HG02623 (cell line): Measurements from ENCODE around the gene OBI1.
"Not testable (repeated sequence)": the region's sequence is repeated elsewhere in the genome, so short reads cannot be mapped to it uniquely, and the experiment has no call there.

Experiments
- ATAC-seq: cut with Tn5 transposase; IDR thresholded peaks from one replicate; pipeline ENCODE4 v1.9.1; 2021; ENCODE audit warnings: moderate library complexity; ENCODE audit not compliant: unreplicated experiment

Gene OBI1

DNA sequence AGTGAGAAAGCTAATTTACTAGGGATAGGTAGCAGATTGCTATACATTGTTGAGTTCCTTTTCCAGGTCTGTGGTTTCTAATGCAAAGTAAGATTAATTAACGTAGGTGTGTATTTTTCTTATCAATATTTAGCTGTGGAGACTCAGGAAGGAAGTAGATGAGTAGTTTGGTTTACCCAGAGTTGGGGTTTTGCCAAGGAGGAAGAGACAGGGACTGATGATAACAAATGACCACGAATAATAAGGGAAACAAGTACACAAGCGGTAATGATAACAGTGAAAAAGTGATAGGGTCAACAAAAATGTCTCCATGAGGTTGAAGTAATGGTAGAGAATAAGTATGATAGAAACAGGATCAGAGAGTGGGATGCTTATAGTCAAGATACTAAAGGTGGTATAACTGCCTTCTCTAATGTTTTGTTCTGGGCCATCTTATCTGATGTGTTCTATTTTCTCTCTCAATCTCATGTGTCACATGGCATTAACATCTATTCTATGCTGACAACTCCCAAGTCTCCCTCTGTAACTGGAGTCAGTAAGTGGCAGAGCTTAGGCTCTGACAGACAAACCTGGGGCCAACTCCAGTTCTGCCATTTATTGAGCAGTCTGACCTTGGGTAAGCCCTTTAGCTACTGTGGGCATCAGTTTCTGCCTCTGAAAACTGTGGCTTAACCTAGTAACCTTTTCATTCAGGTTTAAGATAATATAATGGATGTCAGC, 8.8 kb downstream of the OBI1 start:
- no peak for ATAC-seq

DNA sequence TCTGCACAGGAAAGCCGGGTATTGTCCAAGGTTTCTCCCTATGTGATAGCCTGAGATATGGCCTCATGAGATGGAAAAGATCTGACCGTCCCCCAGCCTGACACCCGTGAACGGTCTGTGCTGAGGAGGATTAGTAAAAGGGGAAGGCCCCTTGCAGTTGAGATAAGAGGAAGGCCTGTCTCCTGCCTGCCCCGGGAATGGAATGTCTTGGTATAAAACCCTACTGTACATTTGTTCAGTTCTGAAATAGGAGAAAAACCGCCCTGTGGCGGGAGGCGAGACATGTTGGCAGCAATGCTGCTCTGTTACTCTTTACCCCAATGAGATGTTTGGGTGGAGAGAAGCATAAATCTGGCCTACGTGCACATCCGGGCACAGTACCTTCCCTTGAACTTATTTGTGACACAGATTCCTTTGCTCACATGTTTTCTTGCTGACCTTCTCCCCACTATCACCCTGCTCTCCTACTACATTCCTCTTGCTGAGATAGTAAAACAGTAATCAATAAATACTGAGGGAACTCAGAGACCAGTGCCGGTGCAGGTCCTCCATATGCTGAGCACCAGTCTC, 11.8 kb downstream of the OBI1 start:
- ATAC-seq, result not testable (repeated sequence)

DNA sequence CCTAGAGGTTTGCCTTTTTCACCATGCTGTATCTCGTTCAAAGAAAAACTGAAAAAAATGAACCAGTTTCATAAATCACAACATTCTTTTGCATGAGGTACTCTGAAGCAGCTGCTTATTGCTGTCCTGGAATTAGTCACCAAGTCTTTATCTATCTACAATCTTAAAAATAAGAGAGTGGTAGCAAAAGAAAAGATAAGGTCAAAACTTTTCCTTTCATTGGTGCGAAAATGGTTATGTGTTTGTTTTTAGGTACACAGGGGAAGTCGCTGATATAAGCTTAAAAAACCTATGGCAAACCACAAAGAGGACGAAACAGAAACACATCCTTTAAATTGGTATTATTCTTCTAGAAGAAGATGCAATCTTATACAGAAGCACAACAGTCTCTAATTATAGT, 20.7 kb downstream of the OBI1 start:
- peak; percentile 56 for ATAC-seq

DNA sequence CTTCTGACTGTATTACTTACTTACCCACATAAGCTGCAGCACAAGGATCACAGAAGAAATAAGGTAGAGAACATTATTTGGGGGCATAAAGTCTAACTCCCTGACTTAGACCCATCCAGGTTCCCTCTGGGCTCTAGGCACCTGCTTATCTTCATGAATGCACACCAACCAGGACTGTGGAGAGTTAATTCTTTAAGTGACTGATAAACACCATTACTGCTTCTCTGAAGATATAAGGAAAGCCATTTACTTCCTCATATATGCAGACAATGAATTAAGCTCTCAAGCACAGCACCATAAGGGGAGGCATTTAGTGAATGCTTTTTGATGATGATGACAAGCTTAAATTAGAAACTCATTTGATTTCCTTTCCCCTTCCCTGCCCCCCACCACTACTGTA, 22.5 kb downstream of the OBI1 start:
- ATAC-seq, result no peak

DNA sequence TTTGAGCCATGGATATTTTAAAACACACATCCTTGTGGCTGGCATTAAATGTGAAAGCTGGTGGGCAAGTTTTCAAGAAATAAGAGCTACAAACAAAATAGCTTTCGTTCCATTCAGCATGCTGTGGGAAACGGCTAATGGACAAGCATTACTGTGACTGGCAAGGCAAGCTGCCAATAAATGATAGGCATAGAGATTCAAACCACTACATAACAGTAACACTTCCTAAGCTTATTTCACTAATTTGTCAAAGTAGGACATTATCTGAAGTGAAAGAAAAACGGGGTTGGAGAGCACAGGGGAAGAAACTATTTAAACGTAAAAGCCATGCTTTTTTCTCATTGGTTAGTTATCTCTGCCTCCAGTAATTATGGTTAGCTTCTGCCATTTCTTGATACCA, 26.0 kb downstream of the OBI1 start:
- ATAC-seq, result no peak

DNA sequence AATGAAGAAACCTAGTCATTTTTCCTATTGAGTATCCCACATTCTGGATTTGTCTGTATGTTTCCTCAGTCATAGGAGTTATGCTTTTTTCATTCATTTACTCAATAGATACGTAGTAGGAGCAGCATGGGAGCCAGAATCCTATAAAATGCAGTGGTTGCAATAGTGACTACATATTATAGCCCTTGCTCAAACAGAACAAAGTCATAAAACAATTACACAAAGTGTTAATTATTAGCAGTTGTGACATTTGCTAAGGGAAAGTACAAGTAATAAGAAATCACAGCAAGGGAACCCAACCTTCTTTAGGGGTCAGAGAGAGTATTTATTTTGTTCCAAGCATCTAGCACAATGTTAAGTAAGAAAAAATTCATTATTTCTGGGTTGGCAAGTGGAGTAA, 27.9 kb downstream of the OBI1 start:
- no peak for ATAC-seq

DNA sequence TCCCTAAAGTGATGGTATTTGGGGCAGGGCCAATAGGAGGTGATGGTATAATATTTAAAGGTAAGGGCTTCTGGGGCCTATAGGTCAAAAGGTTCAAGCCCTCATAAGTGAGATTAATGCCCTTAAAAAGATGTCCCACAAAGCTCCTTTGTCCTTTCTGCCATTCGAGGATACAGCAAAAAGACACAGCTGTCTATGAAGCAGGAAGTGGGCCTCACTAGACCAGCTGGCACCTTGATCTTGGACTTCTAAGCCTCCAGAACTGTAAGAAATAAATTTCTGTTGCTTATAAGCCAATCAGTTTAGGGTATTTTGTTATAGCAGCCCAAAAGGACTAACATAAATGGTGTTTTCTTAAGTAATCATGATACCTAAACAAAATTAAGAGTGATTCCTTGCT, 28.4 kb downstream of the OBI1 start:
- ATAC-seq, result no peak

DNA sequence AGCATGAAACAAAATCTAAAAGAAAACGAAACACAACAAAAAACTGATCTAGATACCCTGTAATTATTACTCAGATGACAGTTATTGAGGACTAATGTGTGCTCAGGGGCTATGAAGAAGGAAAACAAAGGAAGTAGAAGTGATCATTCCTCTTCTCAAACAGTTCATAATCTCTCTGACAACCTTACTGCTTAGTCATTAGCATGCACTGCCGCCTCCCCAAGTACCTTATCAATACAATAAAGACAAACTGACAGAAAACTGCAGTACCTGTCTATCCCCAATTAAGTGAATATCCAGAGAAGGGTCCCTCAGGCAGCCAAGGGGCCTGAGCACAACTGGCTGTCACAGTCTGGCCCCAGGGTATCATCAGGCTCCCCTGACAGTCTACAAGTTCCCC, 33.6 kb downstream of the OBI1 start:
- no peak for ATAC-seq

DNA sequence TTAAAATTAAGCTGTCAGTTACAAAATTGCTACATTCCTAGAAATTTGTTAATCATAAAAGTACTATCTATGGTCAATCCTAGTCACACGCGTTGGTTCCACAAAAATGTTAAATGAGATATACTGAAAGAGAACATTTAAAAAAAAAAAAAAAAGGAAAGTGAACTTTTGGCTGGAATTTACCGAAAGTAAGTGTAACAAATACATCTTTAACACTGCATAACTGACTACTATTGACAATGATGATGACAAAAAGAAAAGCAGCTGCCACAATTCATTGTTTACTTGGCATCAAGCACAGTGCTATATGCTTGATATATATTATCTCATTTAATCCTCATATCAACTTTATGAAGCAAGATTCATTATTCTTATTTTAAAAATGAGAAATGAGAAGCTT, 35.8 kb downstream of the OBI1 start:
- no peak for ATAC-seq

DNA sequence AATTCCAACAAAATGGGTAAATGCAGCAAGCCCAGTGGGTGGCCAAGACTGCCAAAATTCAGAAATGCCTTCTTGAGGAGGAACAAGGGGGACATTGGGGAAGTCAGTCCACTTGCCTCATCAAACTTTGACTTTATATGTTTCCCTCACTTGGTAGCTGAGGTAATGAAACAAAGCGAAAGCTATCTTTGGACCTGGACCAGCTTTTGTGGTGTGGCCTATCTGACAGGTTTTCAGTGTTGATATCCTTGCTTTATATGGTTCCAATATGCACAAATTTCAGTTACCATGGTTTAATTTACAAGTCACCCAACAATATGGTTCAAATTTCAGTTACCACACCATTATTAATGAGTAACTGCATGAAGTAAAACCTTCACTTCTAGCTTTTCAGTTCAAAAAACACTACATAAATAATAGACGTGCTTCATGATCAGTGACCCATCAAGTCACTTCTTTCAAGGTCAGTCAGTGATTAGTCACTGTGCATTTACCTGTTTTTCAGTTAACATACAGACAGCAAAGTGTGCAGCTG, 38.0 kb downstream of the OBI1 start:
- ATAC-seq, result no peak

DNA sequence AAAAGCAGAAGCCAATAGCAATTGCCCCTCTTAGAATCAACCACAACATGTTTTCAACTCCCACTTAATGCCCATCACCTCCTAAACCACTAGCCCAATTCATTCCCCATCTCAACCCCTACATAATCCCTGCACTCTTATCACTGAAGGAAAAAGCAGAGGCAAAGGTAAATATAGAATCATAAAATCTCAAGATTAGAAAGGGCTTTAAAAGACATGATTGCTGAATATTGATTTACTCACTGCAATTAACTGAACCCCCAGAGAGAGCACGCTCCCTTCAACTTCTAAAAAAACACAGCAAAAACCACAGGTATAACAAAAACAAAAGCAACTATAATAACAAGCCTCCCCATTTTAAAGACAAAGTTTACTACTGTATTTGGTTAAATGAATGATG, 40.5 kb downstream of the OBI1 start:
- ATAC-seq, result no peak

DNA sequence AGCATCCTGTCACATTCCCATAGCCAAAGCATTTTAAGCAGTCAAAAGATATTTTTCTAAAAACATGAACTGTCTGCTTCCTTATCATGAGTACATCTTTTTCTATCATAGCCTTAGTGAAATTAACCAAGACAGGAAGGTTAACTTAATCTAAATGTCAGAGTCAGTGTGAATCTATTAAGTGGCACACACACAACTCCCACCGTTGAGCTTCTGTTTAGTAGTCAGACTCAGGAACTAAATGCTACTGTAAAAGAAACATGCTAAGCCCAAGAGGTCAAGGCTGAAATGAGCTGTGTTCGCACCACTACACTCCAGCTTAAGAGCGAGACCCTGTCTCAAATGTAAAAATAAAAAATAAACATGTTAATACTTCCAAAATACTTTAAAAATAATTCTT, 47.9 kb downstream of the OBI1 start:
- no peak for ATAC-seq

DNA sequence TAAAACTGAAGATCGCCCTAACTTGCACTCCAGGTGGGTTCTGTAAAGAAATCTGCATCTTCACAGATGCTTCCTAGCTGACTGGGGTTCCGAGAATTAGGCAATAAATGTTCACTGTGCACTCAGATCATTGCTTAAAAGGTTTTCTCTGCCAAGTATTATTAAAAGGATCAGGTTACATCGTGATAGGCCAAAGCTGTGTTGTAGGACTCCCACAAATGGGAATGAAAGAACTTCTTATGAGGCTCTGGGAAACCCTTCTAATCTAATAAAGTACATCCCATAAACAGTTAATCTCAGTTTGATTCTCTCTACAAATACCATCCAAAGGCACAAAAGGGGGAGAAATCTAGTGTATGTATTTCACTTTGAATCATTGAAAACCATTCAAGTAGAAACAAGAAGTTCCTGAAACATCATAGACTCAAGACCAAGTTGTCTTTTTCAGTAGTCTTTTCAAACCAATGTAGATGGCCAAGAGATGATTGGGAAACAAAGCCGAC, 48.5 kb downstream of the OBI1 start:
- no peak for ATAC-seq

DNA sequence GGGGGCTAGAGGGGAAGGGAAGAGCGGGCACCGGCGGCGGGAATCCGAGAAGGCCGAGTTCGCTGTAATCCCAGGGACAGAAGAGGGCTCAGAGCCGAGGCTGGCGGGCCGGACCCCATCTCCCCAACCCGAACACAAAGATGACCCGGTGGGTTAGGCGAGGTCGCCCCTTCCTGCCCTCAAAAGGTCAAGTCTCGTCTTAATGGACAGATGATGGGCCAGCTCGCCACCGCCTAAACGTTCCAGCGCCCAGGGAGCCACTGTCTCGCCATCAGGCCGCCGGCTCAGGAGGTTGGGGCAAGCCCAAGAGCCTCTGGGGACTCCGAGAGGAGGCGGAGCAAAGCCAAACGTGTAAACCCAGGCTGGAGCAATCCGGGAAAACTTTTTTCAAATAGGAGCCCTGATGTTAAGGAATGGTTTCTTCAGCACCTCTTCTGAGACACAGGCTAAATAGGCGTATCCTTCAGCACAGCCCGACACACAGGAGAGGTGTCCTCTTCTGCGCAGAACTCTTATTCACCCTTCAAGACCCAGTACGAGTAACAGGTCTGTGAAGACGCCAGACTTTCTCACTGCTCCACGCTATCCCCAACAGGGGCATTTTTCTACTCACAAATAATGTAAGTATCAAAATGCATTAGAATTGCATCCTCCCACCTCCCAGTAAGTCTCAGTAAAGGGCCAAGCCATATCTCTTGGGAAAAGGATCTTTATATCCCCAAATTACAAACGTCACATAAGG, 49.3 kb downstream of the OBI1 start:
- ATAC-seq, result no peak

DNA sequence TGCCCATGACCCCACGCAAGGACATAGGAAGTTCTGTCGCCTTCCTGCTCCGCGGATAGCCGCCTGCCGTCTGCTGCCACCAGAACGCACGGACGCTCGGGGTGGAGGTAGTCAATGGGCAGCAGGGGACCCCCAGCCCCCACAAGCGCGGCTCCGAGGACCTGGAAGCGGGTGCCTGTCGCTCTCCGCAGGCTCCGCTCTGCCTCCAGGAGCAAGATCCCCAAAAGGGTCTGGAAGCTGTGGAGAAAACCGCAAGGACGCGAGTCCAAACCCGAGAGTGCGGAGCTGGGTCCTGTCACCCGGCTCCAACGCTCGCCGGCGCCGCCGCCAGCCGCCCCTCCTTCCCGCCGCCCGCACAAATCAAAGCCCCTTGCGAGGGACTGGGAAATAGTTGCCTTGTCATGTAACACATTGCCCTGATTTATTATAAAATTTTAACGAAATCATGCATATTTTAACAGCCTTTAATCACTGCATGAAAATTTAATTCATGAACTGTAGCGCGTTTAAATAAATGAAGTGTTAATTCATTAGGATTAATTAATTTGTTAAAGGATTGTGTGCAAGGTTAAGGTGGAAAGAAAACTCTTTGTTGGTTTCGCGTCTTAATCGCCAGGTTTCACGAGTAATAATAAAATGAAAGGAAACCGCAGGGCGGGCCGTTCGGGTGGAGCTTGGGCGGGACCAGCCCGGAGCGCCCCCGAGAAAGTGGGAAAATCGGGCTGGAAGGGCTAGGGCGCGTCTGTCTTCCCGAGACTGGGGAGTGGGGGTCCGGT, 50.1 kb downstream of the OBI1 start:
- ATAC-seq, result no peak

DNA sequence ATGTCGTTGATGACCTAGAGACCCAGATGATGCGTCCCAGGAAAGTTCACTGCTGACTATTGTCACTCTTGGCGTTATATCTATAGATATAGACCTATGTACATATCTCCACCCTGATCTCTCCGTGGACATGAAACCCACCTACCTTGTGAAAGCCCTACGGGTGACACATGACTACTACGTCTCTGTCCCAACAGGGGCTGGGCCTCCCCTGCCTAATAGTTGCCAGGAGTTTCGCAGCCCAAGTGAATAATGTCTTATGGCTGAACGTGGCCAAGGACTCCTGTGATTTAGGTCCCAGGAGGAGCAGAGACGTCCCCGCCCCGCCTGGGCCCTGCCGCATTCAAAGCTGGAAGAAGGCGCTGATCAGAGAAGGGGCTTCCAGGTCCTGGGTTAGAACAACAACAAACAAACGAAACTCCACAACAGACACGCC, 50.7 kb downstream of the OBI1 start:
- ATAC-seq, result no peak

DNA sequence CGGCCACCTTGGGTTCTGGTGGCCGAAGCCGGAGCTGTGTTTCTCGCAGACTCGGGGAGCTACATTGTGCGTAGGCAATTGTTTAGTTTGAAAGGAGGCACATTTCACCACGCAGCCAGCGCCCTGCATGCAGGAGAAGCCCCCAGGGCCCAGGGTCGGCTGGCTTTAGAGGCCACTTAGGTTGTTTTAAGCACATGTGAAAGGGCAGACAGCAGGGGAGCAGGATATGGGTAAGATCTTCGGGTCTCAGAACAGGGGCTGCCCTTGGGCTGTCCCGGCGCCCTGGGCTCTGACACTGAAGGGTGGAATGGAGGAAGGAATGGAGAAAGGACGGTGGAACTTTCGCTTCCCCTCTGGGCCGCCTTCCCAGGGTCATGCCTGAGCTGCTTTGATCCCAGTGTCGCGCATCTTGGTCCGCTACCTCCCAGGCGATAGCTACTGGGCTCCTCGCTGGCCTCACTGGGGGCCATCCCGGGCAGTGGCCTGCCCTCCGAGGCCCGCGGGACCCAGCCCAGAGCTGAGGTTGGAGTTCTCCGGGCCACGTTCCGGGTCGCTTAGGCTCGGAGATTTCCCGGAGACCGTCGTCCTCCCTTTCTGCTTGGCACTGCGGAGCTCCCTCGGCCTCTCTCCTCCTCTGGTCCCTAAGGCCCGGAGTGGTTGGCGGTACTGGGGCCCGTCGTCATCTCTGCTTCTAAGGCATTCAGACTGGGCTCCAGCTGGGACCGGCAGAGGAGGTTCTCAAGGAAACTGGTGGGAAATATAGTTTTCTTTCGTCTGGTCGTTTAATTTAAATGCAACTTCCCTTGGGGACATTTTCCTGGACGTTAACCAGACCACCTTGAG, 51.3 kb downstream of the OBI1 start:
- ATAC-seq, result no peak

DNA sequence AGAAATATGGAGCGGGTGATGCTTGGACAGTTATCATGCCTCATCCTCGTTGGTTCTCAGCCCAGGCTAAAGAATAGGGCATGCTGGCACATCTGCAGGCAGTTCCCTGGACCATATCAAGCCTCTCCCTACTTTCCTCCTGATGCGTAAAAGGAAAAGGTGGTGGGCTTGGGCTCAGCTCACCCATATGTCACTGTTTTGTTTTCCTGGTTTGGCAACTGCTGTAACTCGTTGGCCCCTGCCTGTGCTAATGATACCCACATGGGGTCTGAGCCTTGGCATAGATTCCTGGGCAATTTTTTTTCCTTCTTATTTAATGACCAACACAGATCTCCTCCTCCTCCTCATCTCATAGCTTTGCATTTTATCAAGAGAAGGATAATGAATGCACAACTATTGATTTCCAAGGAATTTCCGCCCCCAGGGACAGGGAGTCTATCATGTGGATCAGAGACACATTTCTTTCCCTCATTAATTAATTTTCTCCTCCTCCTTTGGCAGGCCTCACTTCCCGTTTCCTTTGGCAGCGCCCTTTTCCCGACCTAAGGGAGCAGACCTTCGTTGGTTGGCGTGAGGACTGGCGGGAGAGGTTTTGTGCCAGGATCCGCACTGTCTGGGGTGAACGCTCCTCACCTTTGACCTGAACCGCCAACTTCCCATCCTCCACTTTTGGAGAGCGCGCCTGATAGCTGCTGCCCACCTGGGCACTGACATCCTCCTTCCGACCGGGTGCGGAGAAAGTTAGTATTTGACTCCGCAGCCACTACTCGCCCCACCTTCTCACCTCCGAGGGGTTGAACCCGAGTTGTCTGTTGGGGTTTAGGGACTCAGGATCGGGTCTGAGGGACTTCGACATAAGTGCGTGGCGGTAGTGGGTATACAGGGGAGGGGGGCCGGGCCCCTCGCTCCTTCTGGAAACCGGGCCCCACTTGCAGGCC, 52.2 kb downstream of the OBI1 start:
- ATAC-seq, result no peak
